Colonic mucosa (tissue), 4 donors: Measurements from ENCODE around the gene CPNE5. TPM values are rescaled to one million over a fixed set of nuclear protein-coding genes. Genes with fewer than 3 reads are reported as not detected.

Experiments
- DNase-seq: peaks from one replicate; pipeline ENCODE4 v3.0.0-alpha.2; 2020
- H3K27ac ChIP-seq: fragments of 200-600 bp; one replicate; pipeline ENCODE4 v1.8.0; 2021
- H3K27me3 ChIP-seq: fragments of 200-600 bp; one replicate; pipeline ENCODE4 v1.8.0; 2021
- H3K36me3 ChIP-seq: fragments of 200-600 bp; one replicate; pipeline ENCODE4 v1.8.0; 2021
- H3K4me1 ChIP-seq: fragments of 200-600 bp; one replicate; pipeline ENCODE4 v1.8.0; 2021; ENCODE audit warnings: mild to moderate bottlenecking
- H3K4me3 ChIP-seq: fragments of 200-600 bp; one replicate; pipeline ENCODE4 v1.8.0; 2021
- H3K9ac ChIP-seq, 2 donors: one replicate each; pipeline ENCODE4 v1.7.0; 2013; ENCODE audit warnings: control low read depth in 2 of 2, low read depth in 2 of 2, low read length in 2 of 2
- H3K9me3 ChIP-seq: fragments of 200-600 bp; one replicate; pipeline ENCODE4 v1.8.0; 2021
- intact Hi-C: fragments of 100-400 bp; cut with DNase I; formaldehyde crosslinking; loops from one replicate; pipeline ENCODE4 v1.14.1; 2022
- total RNA-seq, 2 donors: library from RNA; stranded (reverse); fragmentation: NEBNext Ultra II Directional in 1 of 2; extraction: Animal tissue kit (Norgen Biotek cat#: 25700) in 1 of 2; gene quantifications; one replicate each; pipeline ENCODE4 v1.2.1, GENCODE V29; 2021
- TF ChIP-seq, protein P1 (sequence below): fragments of 200-600 bp; IDR thresholded peaks from one replicate; pipeline ENCODE4 v1.8.0; 2022; ENCODE audit warnings: antibody characterized with exemption, mild to moderate bottlenecking
- donor health status: healthy.
- donor health status: DM: no; HTN: no; CAD: no.
- donor health status: DM: no; HTN: no; CAD: no.

The CPNE5 gene
- total RNA-seq, 2 donors from 2014 or later = 4.6 to 8.0 TPM

DNA sequence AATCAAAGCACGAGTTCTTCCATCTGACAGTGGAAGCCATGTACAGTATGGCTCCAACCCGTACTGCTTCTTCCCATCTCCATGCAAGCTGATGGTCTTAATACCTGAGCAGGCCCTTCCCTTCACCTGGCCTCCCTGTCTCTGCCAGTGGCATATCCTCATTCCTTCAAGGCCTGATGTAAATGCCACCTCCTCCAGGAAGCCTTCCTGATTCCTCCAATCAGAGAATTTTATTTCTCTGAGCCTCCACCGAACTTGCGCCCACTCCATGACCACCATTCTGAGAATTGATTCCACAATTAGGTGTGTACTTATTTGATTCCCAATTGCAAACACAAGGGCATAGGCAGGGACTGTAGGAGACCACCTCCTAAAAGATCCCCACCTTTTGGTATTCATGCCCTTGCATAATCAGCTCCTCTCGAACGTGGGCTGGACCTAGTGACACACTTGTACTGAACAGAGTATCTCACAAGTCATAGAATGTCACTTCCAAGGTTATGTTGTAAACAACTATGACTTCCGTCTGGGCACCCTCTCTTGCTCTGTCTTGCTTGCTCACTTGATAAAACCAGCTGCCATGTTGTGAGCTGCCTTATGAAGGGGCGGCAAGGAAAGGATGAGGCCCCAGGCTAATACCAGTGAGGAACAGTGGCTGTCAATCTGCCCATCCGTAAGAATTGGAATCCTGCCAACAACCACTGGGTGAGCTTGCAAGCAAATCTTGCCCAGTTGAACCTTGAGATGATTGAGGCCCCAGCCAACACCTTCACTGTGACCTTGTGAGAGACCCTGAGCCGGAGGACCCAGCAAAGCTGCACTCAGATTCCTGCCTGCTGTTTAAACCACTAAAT lies 38.8 kb downstream of the CPNE5 start:
- no peak for DNase-seq
- no peak overlapping the region for H3K4me3 ChIP-seq
- no peaks in the 10 kb centered on the region for H3K9me3 ChIP-seq
- no peaks in the 10 kb centered on the region for H3K4me1 ChIP-seq
- TF ChIP-seq, protein P1, sequence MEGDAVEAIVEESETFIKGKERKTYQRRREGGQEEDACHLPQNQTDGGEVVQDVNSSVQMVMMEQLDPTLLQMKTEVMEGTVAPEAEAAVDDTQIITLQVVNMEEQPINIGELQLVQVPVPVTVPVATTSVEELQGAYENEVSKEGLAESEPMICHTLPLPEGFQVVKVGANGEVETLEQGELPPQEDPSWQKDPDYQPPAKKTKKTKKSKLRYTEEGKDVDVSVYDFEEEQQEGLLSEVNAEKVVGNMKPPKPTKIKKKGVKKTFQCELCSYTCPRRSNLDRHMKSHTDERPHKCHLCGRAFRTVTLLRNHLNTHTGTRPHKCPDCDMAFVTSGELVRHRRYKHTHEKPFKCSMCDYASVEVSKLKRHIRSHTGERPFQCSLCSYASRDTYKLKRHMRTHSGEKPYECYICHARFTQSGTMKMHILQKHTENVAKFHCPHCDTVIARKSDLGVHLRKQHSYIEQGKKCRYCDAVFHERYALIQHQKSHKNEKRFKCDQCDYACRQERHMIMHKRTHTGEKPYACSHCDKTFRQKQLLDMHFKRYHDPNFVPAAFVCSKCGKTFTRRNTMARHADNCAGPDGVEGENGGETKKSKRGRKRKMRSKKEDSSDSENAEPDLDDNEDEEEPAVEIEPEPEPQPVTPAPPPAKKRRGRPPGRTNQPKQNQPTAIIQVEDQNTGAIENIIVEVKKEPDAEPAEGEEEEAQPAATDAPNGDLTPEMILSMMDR = no peak
- intact Hi-C loops = no loop called here
- no peak overlapping the region for H3K9ac ChIP-seq
- H3K27ac ChIP-seq = no peak overlapping the region
- no peaks in the 10 kb centered on the region for H3K27me3 ChIP-seq
- H3K36me3 ChIP-seq = no peaks in the 10 kb centered on the region

- Histone ChIP-seq H3K27me3 (no peaks in the 10 kb centered on the region), H3K9me3 (no peaks in the 10 kb centered on the region), H3K9ac (no peak overlapping the region), H3K36me3 (no peaks in the 10 kb centered on the region), H3K27ac (no peak overlapping the region), H3K4me3 (no peak overlapping the region), H3K4me1 (no peaks in the 10 kb centered on the region)
- TF ChIP-seq, protein P1 = no peak
- intact Hi-C loops = no loop called here
- no peak for DNase-seq
Measured at GRCh38 chr6:36798852-36799251, 40.4 kb downstream of the CPNE5 start.

- no peak overlapping the region for H3K4me3 ChIP-seq
- no peaks in the 10 kb centered on the region for H3K36me3 ChIP-seq
- no peak overlapping the region for H3K9ac ChIP-seq
- intact Hi-C loops = no loop called here
- H3K27ac ChIP-seq = no peak overlapping the region
- no peaks in the 10 kb centered on the region for H3K27me3 ChIP-seq
- H3K9me3 ChIP-seq = no peaks in the 10 kb centered on the region
- H3K4me1 ChIP-seq = no peaks in the 10 kb centered on the region
- no peak for DNase-seq
- TF ChIP-seq, protein P1 = no peak
Measured at GRCh38 chr6:36797653-36798052, 41.6 kb downstream of the CPNE5 start.

- Histone ChIP-seq H3K9ac (no peak overlapping the region), H3K4me3 (no peak overlapping the region), H3K27ac (no peak overlapping the region), H3K36me3 (no peaks in the 10 kb centered on the region), H3K9me3 (no peaks in the 10 kb centered on the region), H3K27me3 (no peaks in the 10 kb centered on the region), H3K4me1 (no peaks in the 10 kb centered on the region)
- TF ChIP-seq, protein P1 = no peak
- intact Hi-C loops = no loop called here
- DNase-seq = no peak
Measured at GRCh38 chr6:36797055-36797454, 42.2 kb downstream of the CPNE5 start.

DNA sequence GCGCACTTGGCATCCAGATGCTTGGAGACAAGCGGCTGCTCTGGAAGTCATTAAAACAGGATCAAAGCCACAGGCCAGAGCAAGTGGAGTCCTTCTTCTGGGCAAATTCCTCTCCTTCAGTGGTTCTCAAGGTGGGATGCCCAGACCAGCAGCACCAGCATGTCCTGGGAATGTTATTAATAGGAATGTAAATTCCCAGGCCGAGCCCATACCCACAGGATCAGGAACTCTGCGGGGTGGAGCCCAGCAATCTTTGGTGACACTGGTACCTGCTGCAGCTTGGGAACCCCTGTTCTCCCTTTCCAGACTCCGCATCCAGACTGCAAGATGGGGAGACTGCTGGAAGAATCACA lies 44.6 kb downstream of the CPNE5 start:
- no peaks in the 10 kb centered on the region for H3K36me3 ChIP-seq
- no peaks in the 10 kb centered on the region for H3K4me1 ChIP-seq
- H3K9me3 ChIP-seq = no peaks in the 10 kb centered on the region
- no peak overlapping the region for H3K27ac ChIP-seq
- H3K27me3 ChIP-seq = no peaks in the 10 kb centered on the region
- TF ChIP-seq, protein P1 = no peak
- DNase-seq = no peak
- intact Hi-C loops = no loop called here
- H3K9ac ChIP-seq = no peak overlapping the region
- no peak overlapping the region for H3K4me3 ChIP-seq
